Keratinocyte (primary cell): Measurements from ENCODE around the gene CFAP20DC. TPM values are rescaled to one million over a fixed set of nuclear protein-coding genes. Genes with fewer than 3 reads are reported as not detected.

Experiments
- DNase-seq: peaks from one replicate; pipeline ENCODE4 v3.0.0-alpha.2; 2011; ENCODE audit warnings: low read depth, missing footprints, low spot score
- FAIRE-seq: peaks from 2 replicates; lab custom pipeline; 2011; peaks lifted over from hg19 to GRCh38; lab: Jason Lieb, UNC
- H2AFZ ChIP-seq: 2 replicates; pipeline ENCODE4 v1.6.0; 2012; ENCODE audit warnings: low read length, control low read depth, inconsistent platforms; ENCODE audit not compliant: control insufficient read depth
- H3K27ac ChIP-seq: 2 replicates; pipeline ENCODE4 v1.5.1; 2011; ENCODE audit warnings: low read length; ENCODE audit not compliant: control insufficient read depth, insufficient read depth
- H3K27me3 ChIP-seq: 3 replicates; pipeline ENCODE4 v1.6.0; 2011; ENCODE audit warnings: low read length; ENCODE audit not compliant: control insufficient read depth, insufficient read depth; ENCODE audit errors: extremely low read depth
- H3K36me3 ChIP-seq, 2 experiments: 2 replicates in 1 of 2; 3 replicates in 1 of 2; pipeline ENCODE4 v1.5.1; 2011; ENCODE audit warnings: low read length in 2 of 2, mild to moderate bottlenecking in 1 of 2; ENCODE audit not compliant: control insufficient read depth in 2 of 2, insufficient read depth in 2 of 2; ENCODE audit errors: extremely low read depth in 1 of 2
- H3K4me1 ChIP-seq: 3 replicates; pipeline ENCODE4 v1.5.1; 2011; ENCODE audit warnings: low read length; ENCODE audit not compliant: control insufficient read depth, insufficient read depth; ENCODE audit errors: extremely low read depth
- H3K4me2 ChIP-seq: 3 replicates; pipeline ENCODE4 v1.6.0; 2011; ENCODE audit warnings: low read depth, low read length; ENCODE audit not compliant: control insufficient read depth, insufficient read depth; ENCODE audit errors: extremely low read depth
- H3K4me3 ChIP-seq, 3 experiments: fragments of 200-600 bp in 1 of 3; sonication (generic) in 1 of 3; 2 replicates in 2 of 3; 3 replicates in 1 of 3; pipeline ENCODE4 v1.5.1; 2011 to 2016; ENCODE audit warnings: low read length in 3 of 3, mild to moderate bottlenecking in 3 of 3, control low read depth in 2 of 3, inconsistent platforms in 1 of 3, low read depth in 1 of 3, mixed read lengths in 1 of 3, mixed run types in 1 of 3, moderate library complexity in 1 of 3; ENCODE audit not compliant: control insufficient read depth in 2 of 3, insufficient read depth in 2 of 3; ENCODE audit errors: extremely low read depth in 1 of 3
- H3K79me2 ChIP-seq: 2 replicates; pipeline ENCODE4 v1.6.0; 2012; ENCODE audit warnings: low read length; ENCODE audit not compliant: control insufficient read depth, insufficient read depth
- H3K9ac ChIP-seq: 3 replicates; pipeline ENCODE4 v1.6.0; 2011; ENCODE audit warnings: low read length; ENCODE audit not compliant: control insufficient read depth, insufficient read depth; ENCODE audit errors: extremely low read depth
- H3K9me1 ChIP-seq: 3 replicates; pipeline ENCODE4 v1.6.0; 2011; ENCODE audit warnings: low read length; ENCODE audit not compliant: control insufficient read depth, insufficient read depth; ENCODE audit errors: extremely low read depth
- H3K9me3 ChIP-seq: 2 replicates; pipeline ENCODE4 v1.5.1; 2012; ENCODE audit warnings: low read depth, low read length; ENCODE audit not compliant: control insufficient read depth
- H4K20me1 ChIP-seq: 3 replicates; pipeline ENCODE4 v1.6.0; 2011; ENCODE audit warnings: low read length; ENCODE audit not compliant: control insufficient read depth, insufficient read depth; ENCODE audit errors: extremely low read depth
- CTCF ChIP-seq, 3 experiments: IDR thresholded peaks in 1 of 3; conservative IDR thresholded peaks in 1 of 3; optimal IDR thresholded peaks in 1 of 3; 2 replicates in 2 of 3; 3 replicates in 1 of 3; pipeline versions ENCODE3 to v1.5.1; 2011; ENCODE audit warnings: low read length in 3 of 3, mild to moderate bottlenecking in 3 of 3, moderate library complexity in 2 of 3, control low read depth in 1 of 3, inconsistent platforms in 1 of 3; ENCODE audit not compliant: insufficient read depth in 2 of 3; ENCODE audit errors: extremely low read depth in 1 of 3
- EZH2 ChIP-seq: IDR thresholded peaks from one replicate; pipeline ENCODE4 v1.6.1; 2012; ENCODE audit warnings: inconsistent platforms, mild to moderate bottlenecking, low read length, moderate library complexity
- dilution Hi-C: fragments of 300-500 bp; cut with MboI; formaldehyde crosslinking; loops from one replicate; pipeline ENCODE4 v1.7.0; 2020; ENCODE audit warnings: low sequenced_read_pairs; ENCODE audit not compliant: extremely low pct_ligation_motif_present
- polyA plus RNA-seq, 5 experiments: library from polyadenylated mRNA; depleted of rRNA in 3 of 5; stranded (reverse) in 3 of 5; stranded (forward) in 1 of 5; unstranded in 1 of 5; fragments of >200 nt; gene quantifications; 1 replicate in 1 of 5; 2 replicates in 3 of 5; 3 replicates in 1 of 5; pipeline versions ENCODE4 v1.2.1 to v1.2.3, GENCODE V29; 2011 to 2012; ENCODE audit warnings: missing spikeins in 2 of 5, low read depth in 1 of 5, low replicate concordance in 1 of 5

CFAP20DC gene
- polyA plus RNA-seq, 1 donor (not counting 4 experiments of a cell fraction or from before 2014, with no cell fraction given) = 6.3 TPM

DNA sequence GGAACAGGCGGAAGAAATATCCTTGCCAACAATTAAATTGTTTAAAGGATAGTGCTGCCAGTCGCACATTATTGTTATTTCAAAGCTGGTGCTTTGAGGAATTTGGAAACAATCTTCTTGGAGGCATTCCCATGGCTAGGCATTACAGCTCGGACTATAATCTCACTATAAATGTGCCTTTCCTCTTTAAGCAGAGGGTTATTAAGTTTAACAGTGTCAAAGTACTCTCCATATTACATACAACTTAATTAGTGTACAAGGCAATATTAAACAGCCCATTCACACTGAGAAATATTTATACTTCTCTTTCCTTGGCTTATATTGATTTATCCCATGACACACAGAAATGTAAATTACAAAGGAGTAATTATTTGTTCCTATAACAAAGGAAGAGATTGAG lies 329.3 kb downstream of the CFAP20DC start:
- H3K4me1 ChIP-seq = no peaks in the 10 kb centered on the region
- FAIRE-seq (no peak), DNase-seq (no peak)
- TF ChIP-seq CTCF (optimal IDR thresholded peaks at IDR 0.05 in 1 of 3, IDR thresholded peaks at IDR 0.05 in 1 of 3, conservative IDR thresholded peaks at IDR 0.05 in 1 of 3; ENCODE audit: extremely low read depth in 1 of 3, insufficient read depth in 2 of 3, low read length in 3 of 3) (no peak), EZH2 (no peak)
- no peaks in the 10 kb centered on the region for H3K9me3 ChIP-seq
- H3K9me1 ChIP-seq = no peaks in the 10 kb centered on the region
- H3K36me3 ChIP-seq = no peaks in the 10 kb centered on the region
- H2AFZ ChIP-seq = no peak overlapping the region
- H3K4me3 ChIP-seq = no peak overlapping the region
- dilution Hi-C loops = no loop called here
- H3K79me2 ChIP-seq = no peaks in the 10 kb centered on the region
- H3K27me3 ChIP-seq = peaks cover 11% of the 10 kb centered on the region
- no peak overlapping the region for H3K27ac ChIP-seq
- no peak overlapping the region for H3K9ac ChIP-seq
- H4K20me1 ChIP-seq = no peaks in the 10 kb centered on the region
- H3K4me2 ChIP-seq = no peak overlapping the region

GRCh38 chr3:58719684-58720083 lies 330.1 kb downstream of the CFAP20DC start:
- Histone ChIP-seq H3K27me3 (peaks cover 9% of the 10 kb centered on the region), H2AFZ (no peak overlapping the region), H3K9me1 (no peaks in the 10 kb centered on the region), H3K4me2 (no peak overlapping the region), H3K27ac (no peak overlapping the region), H3K36me3 (no peaks in the 10 kb centered on the region), H3K9ac (no peak overlapping the region), H3K79me2 (no peaks in the 10 kb centered on the region), H3K9me3 (no peaks in the 10 kb centered on the region), H3K4me3 (no peak overlapping the region), H3K4me1 (no peaks in the 10 kb centered on the region), H4K20me1 (no peaks in the 10 kb centered on the region)
- dilution Hi-C loops = no loop called here
- TF ChIP-seq EZH2 = no peak
- DNase-seq (no peak), FAIRE-seq (no peak)

GRCh38 chr3:58713715-58714401 lies 336.0 kb downstream of the CFAP20DC start:
- Histone ChIP-seq H4K20me1 (no peaks in the 10 kb centered on the region), H3K4me3 (no peak overlapping the region), H3K36me3 (no peaks in the 10 kb centered on the region), H3K79me2 (no peaks in the 10 kb centered on the region), H2AFZ (no peak overlapping the region), H3K9me1 (no peaks in the 10 kb centered on the region), H3K27ac (no peak overlapping the region), H3K4me1 (no peaks in the 10 kb centered on the region), H3K4me2 (no peak overlapping the region), H3K9me3 (no peaks in the 10 kb centered on the region), H3K27me3 (no peaks in the 10 kb centered on the region), H3K9ac (no peak overlapping the region)
- DNase-seq = no peak
- TF ChIP-seq CTCF (optimal IDR thresholded peaks at IDR 0.05 in 1 of 3, IDR thresholded peaks at IDR 0.05 in 1 of 3, conservative IDR thresholded peaks at IDR 0.05 in 1 of 3; ENCODE audit: extremely low read depth in 1 of 3, insufficient read depth in 2 of 3, low read length in 3 of 3) (no peak), EZH2 (no peak)
- dilution Hi-C loops = no loop called here
- FAIRE-seq = no peak
